ENCODE data around the gene FNDC3B.

DNA sequence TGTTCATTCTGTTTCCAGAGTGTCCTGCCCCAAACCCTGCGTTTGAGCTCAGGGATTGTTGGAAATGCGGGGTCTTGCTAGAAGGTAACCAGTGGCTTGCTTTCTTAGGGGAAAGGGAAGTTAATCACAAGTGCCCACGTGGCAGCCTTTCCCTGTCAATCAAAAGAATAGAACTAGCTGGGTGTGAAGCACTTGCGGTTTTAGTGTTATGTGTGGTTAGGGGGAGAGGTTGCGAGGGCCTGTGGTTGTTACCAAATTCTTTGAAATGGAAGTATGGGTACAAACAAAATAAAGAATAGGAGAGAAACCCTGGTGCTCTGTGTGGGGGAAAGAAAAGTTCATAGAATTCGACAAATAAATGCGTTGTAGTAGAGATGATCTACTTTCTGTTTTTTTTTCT lies 67.6 kb downstream of the FNDC3B start:
- TF ChIP-seq CTCF (IDR thresholded peaks at IDR 0.05; ENCODE audit: low read length) (no peak), EZH2phosphoT487 (IDR thresholded peaks at IDR 0.05; ENCODE audit: low read length) (no peak), EZH2 (optimal IDR thresholded peaks at IDR 0.05; ENCODE audit: low read depth, low read length) (no peak)
